Measurements from ENCODE around the gene NFATC2IP.

Gene NFATC2IP

DNA sequence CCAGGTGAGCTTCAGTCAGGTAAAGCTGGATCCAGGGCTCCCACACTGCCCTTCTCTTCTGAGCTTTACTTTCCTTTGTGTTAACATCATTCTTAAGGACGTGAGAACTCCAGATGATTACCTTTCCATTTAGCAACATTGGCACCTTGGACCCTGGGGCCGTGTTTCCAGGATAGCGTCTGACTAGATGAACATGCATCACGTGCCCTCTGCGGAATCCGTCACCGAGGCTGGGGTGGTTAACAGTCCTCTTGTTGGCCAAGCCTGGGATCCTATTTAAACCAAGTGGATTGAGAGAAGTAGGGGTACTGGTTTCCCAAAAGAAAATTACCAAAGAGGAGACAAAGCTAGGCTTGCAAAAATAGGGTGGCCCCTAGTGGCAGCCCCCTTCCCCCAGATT, 30.2 kb downstream of the NFATC2IP start:
- no peak for DNase-seq
- no peaks in the 10 kb centered on the region for H3K9me3 ChIP-seq
- H3K4me1 ChIP-seq, result no peaks in the 10 kb centered on the region
- H3K27me3 ChIP-seq, result no peaks in the 10 kb centered on the region
- H3K4me3 ChIP-seq (ENCODE audit: low read depth, low read length), result no peak overlapping the region
- H3K36me3 ChIP-seq, result peaks cover 9% of the 10 kb centered on the region; the same call in 1 of the 2 replicates
- TF ChIP-seq, protein P1, sequence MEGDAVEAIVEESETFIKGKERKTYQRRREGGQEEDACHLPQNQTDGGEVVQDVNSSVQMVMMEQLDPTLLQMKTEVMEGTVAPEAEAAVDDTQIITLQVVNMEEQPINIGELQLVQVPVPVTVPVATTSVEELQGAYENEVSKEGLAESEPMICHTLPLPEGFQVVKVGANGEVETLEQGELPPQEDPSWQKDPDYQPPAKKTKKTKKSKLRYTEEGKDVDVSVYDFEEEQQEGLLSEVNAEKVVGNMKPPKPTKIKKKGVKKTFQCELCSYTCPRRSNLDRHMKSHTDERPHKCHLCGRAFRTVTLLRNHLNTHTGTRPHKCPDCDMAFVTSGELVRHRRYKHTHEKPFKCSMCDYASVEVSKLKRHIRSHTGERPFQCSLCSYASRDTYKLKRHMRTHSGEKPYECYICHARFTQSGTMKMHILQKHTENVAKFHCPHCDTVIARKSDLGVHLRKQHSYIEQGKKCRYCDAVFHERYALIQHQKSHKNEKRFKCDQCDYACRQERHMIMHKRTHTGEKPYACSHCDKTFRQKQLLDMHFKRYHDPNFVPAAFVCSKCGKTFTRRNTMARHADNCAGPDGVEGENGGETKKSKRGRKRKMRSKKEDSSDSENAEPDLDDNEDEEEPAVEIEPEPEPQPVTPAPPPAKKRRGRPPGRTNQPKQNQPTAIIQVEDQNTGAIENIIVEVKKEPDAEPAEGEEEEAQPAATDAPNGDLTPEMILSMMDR (IDR thresholded peaks at IDR 0.05; ENCODE audit: low read depth, low read length), result no peak

DNA sequence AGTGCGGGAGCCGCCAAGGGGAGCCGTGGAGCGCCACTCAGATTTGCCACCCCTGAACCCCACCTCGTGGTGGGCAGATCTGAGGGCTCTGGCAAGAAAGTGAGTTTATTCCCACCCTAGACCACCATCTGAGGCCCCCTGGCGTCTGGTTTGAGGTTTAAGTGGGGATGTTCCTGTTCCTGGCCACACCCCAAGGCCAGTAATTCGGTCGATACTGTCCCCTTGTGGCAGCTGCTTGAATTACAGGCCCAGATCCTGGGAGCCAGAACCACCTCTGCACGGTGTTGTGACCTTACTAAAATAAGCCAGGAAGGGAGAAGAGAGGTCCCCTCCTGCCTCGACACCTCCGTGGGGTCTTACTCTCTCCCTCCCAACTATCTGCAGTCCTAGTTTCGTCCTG, 30.8 kb downstream of the NFATC2IP start:
- Histone ChIP-seq H3K36me3 (peaks cover 9% of the 10 kb centered on the region; the same call in 1 of the 2 replicates), H3K4me1 (no peaks in the 10 kb centered on the region), H3K4me3 (ENCODE audit: low read depth, low read length) (no peak overlapping the region), H3K27me3 (no peaks in the 10 kb centered on the region), H3K9me3 (no peaks in the 10 kb centered on the region)
- TF ChIP-seq, protein P1 (IDR thresholded peaks at IDR 0.05; ENCODE audit: low read depth, low read length), result peak; percentile 82
- DNase-seq, result peak; percentile 34

DNA sequence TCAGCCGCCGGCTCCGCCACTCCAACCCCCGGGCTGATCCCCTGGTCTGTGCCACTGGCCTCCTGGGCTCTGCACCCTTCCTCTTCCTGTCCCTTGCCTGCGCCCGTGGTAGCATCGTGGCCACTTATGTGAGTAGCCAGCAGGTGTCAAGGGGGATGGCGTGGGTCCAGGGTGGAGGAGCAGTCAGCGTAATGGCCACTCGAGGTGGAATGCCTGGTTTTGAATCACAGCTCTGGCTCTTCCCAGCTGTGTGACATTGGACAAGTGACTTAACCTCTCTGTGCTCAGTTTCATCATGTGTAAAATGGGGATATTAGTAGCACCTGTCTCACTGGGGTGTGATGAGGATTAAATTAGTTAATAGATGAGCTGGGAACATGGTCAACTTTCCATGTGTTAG, 31.7 kb downstream of the NFATC2IP start:
- no peaks in the 10 kb centered on the region for H3K4me1 ChIP-seq
- TF ChIP-seq, protein P1 (IDR thresholded peaks at IDR 0.05; ENCODE audit: low read depth, low read length), result no peak
- no peaks in the 10 kb centered on the region for H3K9me3 ChIP-seq
- no peak for DNase-seq
- no peaks in the 10 kb centered on the region for H3K27me3 ChIP-seq
- peaks cover 9% of the 10 kb centered on the region; the same call in 1 of the 2 replicates for H3K36me3 ChIP-seq
- no peak overlapping the region for H3K4me3 ChIP-seq (ENCODE audit: low read depth, low read length)

- Histone ChIP-seq H3K27me3 (no peaks in the 10 kb centered on the region), H3K4me1 (no peaks in the 10 kb centered on the region), H3K4me3 (ENCODE audit: low read depth, low read length) (no peak overlapping the region), H3K36me3 (peaks cover 9% of the 10 kb centered on the region; the same call in 1 of the 2 replicates), H3K9me3 (no peaks in the 10 kb centered on the region)
- TF ChIP-seq, protein P1 (IDR thresholded peaks at IDR 0.05; ENCODE audit: low read depth, low read length), result no peak
- no peak for DNase-seq
Observed at GRCh38 chr16:28982949-28983348, 32.2 kb downstream of the NFATC2IP start.

GRCh38 chr16:28983644-28984043, 32.9 kb downstream of the NFATC2IP start:
- Histone ChIP-seq H3K27me3 (no peaks in the 10 kb centered on the region), H3K36me3 (peaks cover 9% of the 10 kb centered on the region; the same call in 1 of the 2 replicates), H3K4me3 (ENCODE audit: low read depth, low read length) (no peak overlapping the region), H3K9me3 (no peaks in the 10 kb centered on the region), H3K4me1 (no peaks in the 10 kb centered on the region)
- no peak for DNase-seq
- TF ChIP-seq, protein P1 (IDR thresholded peaks at IDR 0.05; ENCODE audit: low read depth, low read length), result no peak

GRCh38 chr16:28984091-28984490, 33.4 kb downstream of the NFATC2IP start:
- Histone ChIP-seq H3K4me3 (ENCODE audit: low read depth, low read length) (no peak overlapping the region), H3K9me3 (no peaks in the 10 kb centered on the region), H3K4me1 (no peaks in the 10 kb centered on the region), H3K36me3 (peaks cover 9% of the 10 kb centered on the region; the same call in 1 of the 2 replicates), H3K27me3 (no peaks in the 10 kb centered on the region)
- DNase-seq, result no peak
- TF ChIP-seq, protein P1 (IDR thresholded peaks at IDR 0.05; ENCODE audit: low read depth, low read length), result no peak

Measured in BE2C (cell line).